ENCODE measurements around the gene CMSS1. TPM values are rescaled to one million over a fixed set of nuclear protein-coding genes. Genes with fewer than 3 reads are reported as not detected.

Gene CMSS1
- total RNA-seq, 1 experiment from 2014 or later = 98.6 TPM

DNA sequence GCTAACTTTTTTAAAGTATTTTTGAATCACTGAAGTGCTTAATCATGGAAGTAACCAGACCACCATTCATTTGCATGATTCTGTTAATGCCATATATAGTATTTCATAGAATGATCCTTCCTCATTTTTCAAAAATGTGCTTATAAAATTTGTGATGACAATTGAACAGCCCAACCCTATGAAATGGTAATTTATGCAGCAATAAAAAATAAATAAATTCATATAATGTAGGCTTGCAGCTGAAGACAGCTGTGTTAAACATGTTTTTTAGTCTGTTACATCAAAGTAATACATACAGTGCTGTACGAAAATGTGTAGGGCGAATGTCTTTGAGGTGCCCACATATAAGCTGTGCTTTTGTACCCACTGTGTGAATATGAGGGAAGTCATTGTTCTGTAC lies 165.0 kb downstream of the CMSS1 start:
- no peaks in the 10 kb centered on the region for H3K36me3 ChIP-seq (ENCODE audit: insufficient read depth, low read length, poor library complexity, severe bottlenecking)
- no peak for TF ChIP-seq EZH2 (IDR thresholded peaks at IDR 0.05; ENCODE audit: borderline replicate concordance, low read depth, low read length, poor library complexity, severe bottlenecking)
- TF ChIP-seq, protein P1, sequence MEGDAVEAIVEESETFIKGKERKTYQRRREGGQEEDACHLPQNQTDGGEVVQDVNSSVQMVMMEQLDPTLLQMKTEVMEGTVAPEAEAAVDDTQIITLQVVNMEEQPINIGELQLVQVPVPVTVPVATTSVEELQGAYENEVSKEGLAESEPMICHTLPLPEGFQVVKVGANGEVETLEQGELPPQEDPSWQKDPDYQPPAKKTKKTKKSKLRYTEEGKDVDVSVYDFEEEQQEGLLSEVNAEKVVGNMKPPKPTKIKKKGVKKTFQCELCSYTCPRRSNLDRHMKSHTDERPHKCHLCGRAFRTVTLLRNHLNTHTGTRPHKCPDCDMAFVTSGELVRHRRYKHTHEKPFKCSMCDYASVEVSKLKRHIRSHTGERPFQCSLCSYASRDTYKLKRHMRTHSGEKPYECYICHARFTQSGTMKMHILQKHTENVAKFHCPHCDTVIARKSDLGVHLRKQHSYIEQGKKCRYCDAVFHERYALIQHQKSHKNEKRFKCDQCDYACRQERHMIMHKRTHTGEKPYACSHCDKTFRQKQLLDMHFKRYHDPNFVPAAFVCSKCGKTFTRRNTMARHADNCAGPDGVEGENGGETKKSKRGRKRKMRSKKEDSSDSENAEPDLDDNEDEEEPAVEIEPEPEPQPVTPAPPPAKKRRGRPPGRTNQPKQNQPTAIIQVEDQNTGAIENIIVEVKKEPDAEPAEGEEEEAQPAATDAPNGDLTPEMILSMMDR (conservative IDR thresholded peaks at IDR 0.05; ENCODE audit: low read depth, low read length) = no peak
- intact Hi-C loops (cut with micrococcal nuclease; ENCODE audit: unreplicated experiment) = no loop called here

DNA sequence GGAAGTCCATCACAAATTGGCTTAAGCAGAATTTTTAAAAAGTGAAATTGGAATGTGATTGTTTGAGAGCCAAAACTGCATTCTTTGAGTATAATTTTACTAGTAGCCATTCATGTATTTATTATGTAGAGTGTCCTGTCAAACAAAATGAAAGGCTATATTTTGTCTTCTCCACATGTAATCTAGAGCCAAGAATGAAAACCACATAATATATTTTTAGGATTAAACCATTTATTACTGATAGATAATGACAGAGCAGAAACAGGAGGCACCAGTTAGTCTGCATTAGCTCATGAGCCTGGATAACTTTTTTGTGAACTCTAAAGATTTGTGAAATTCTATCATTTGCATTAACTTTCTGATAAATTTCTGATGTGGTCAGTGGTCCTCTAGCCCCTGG lies 166.5 kb downstream of the CMSS1 start:
- ChIA-PET CTCF (no interaction called here), POLR2A (ENCODE audit: low non-redundant PET) (no interaction called here)
- no peak for DNase-seq (ENCODE audit: low spot score)

More for the DNA sequence above, 165.0 kb downstream of the CMSS1 start:
- no peaks in the 10 kb centered on the region for H3K9me3 ChIP-seq (ENCODE audit: low read depth, low read length, poor library complexity, severe bottlenecking)
- ChIA-PET CTCF (no interaction called here), POLR2A (ENCODE audit: low non-redundant PET) (no interaction called here)
- H3K27me3 ChIP-seq (replicated peaks; ENCODE audit: insufficient read depth, low read depth, low read length, poor library complexity) = no peaks in the 10 kb centered on the region
- BruUV-seq (replicated peaks) = no TSS peak
- H3K4me1 ChIP-seq (ENCODE audit: insufficient read depth, low read length, poor library complexity, severe bottlenecking) = no peaks in the 10 kb centered on the region
- no peak overlapping the region for H3K4me3 ChIP-seq (ENCODE audit: low read depth, low read length, poor library complexity, severe bottlenecking)
- H3K27ac ChIP-seq (ENCODE audit: low read depth, low read length, poor library complexity, severe bottlenecking) = no peak overlapping the region
- no peak for DNase-seq (ENCODE audit: low spot score)

DNA sequence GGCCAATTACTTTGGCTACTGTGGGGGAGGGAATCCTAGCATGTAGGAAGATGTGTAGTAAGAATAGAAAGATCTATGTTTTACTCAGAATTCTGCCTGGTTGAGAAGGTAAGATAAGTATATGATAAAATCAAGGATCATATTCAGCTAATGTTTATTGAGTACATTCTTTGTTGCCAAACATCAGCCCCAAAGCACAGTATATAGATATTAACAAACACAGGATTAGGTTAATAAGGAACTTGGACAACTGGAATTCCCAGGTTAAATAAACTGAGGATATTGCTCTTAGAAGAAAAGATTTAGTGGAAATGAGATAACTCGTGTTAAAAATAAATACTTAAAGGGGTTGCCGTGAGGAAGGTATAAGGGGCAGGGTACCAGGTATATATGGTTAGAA lies 167.0 kb downstream of the CMSS1 start:
- ChIA-PET CTCF (no interaction called here), POLR2A (ENCODE audit: low non-redundant PET) (no interaction called here)

More for the DNA sequence above, 166.5 kb downstream of the CMSS1 start:
- no peaks in the 10 kb centered on the region for H3K9me3 ChIP-seq (ENCODE audit: low read depth, low read length, poor library complexity, severe bottlenecking)
- no peak overlapping the region for H3K27ac ChIP-seq (ENCODE audit: low read depth, low read length, poor library complexity, severe bottlenecking)
- no peaks in the 10 kb centered on the region for H3K4me1 ChIP-seq (ENCODE audit: insufficient read depth, low read length, poor library complexity, severe bottlenecking)
- no peaks in the 10 kb centered on the region for H3K36me3 ChIP-seq (ENCODE audit: insufficient read depth, low read length, poor library complexity, severe bottlenecking)
- TF ChIP-seq EZH2 (IDR thresholded peaks at IDR 0.05; ENCODE audit: borderline replicate concordance, low read depth, low read length, poor library complexity, severe bottlenecking) = no peak
- TF ChIP-seq, protein P1 (conservative IDR thresholded peaks at IDR 0.05; ENCODE audit: low read depth, low read length) = no peak
- intact Hi-C loops (cut with micrococcal nuclease; ENCODE audit: unreplicated experiment) = no loop called here
- H3K4me3 ChIP-seq (ENCODE audit: low read depth, low read length, poor library complexity, severe bottlenecking) = no peak overlapping the region
- no peaks in the 10 kb centered on the region for H3K27me3 ChIP-seq (replicated peaks; ENCODE audit: insufficient read depth, low read depth, low read length, poor library complexity)
- BruUV-seq (replicated peaks) = no TSS peak

More for the DNA sequence above, 167.0 kb downstream of the CMSS1 start:
- no peaks in the 10 kb centered on the region for H3K36me3 ChIP-seq (ENCODE audit: insufficient read depth, low read length, poor library complexity, severe bottlenecking)
- TF ChIP-seq, protein P1 (conservative IDR thresholded peaks at IDR 0.05; ENCODE audit: low read depth, low read length) = no peak
- H3K4me1 ChIP-seq (ENCODE audit: insufficient read depth, low read length, poor library complexity, severe bottlenecking) = no peaks in the 10 kb centered on the region
- BruUV-seq (replicated peaks) = no TSS peak
- DNase-seq (ENCODE audit: low spot score) = no peak
- H3K4me3 ChIP-seq (ENCODE audit: low read depth, low read length, poor library complexity, severe bottlenecking) = no peak overlapping the region
- no peaks in the 10 kb centered on the region for H3K27me3 ChIP-seq (replicated peaks; ENCODE audit: insufficient read depth, low read depth, low read length, poor library complexity)
- H3K27ac ChIP-seq (ENCODE audit: low read depth, low read length, poor library complexity, severe bottlenecking) = no peak overlapping the region
- H3K9me3 ChIP-seq (ENCODE audit: low read depth, low read length, poor library complexity, severe bottlenecking) = no peaks in the 10 kb centered on the region
- intact Hi-C loops (cut with micrococcal nuclease; ENCODE audit: unreplicated experiment) = no loop called here

Data from A673 (cell line).